ACC112 (cell line): ENCODE data around the gene CD300LB.
"Not testable (repeated sequence)": the region's sequence is repeated elsewhere in the genome, so short reads cannot be mapped to it uniquely, and the experiment has no call there.

ENCODE experiments used
- H2AFZ ChIP-seq: fragments of 200-600 bp; sonication (generic); one replicate; pipeline ENCODE4 v1.6.0; 2017; ENCODE audit warnings: antibody characterized with exemption, low read length; ENCODE audit not compliant: unreplicated experiment
- H3K27ac ChIP-seq: fragments of 200-600 bp; sonication (generic); 2 replicates; pipeline ENCODE4 v1.5.1; 2014; ENCODE audit warnings: low read depth, mild to moderate bottlenecking, antibody characterized with exemption, low read length, moderate library complexity
- H3K27me3 ChIP-seq: fragments of 200-600 bp; sonication (generic); 2 replicates; pipeline ENCODE4 v1.6.1; 2014; ENCODE audit warnings: mild to moderate bottlenecking, antibody characterized with exemption, low read length, moderate library complexity, mixed read lengths; ENCODE audit not compliant: insufficient read depth
- H3K36me3 ChIP-seq: fragments of 200-600 bp; sonication (generic); 2 replicates; pipeline ENCODE4 v1.6.1; 2016; ENCODE audit warnings: mild to moderate bottlenecking, antibody characterized with exemption, low read length, moderate library complexity, mixed read lengths; ENCODE audit not compliant: insufficient read depth
- H3K4me1 ChIP-seq: fragments of 200-600 bp; sonication (generic); one replicate; pipeline ENCODE4 v1.6.1; 2016; ENCODE audit warnings: low read length, mixed read lengths; ENCODE audit not compliant: insufficient read depth, unreplicated experiment, control insufficient read depth
- H3K4me3 ChIP-seq: fragments of 200-600 bp; sonication (generic); 2 replicates; pipeline ENCODE4 v1.5.1; 2014; ENCODE audit warnings: mild to moderate bottlenecking, low read depth, low read length
- H3K79me2 ChIP-seq: fragments of 200-600 bp; sonication (generic); one replicate; pipeline ENCODE4 v1.6.0; 2016; ENCODE audit warnings: low read length; ENCODE audit not compliant: control insufficient read depth, unreplicated experiment, insufficient read depth

The CD300LB gene

DNA sequence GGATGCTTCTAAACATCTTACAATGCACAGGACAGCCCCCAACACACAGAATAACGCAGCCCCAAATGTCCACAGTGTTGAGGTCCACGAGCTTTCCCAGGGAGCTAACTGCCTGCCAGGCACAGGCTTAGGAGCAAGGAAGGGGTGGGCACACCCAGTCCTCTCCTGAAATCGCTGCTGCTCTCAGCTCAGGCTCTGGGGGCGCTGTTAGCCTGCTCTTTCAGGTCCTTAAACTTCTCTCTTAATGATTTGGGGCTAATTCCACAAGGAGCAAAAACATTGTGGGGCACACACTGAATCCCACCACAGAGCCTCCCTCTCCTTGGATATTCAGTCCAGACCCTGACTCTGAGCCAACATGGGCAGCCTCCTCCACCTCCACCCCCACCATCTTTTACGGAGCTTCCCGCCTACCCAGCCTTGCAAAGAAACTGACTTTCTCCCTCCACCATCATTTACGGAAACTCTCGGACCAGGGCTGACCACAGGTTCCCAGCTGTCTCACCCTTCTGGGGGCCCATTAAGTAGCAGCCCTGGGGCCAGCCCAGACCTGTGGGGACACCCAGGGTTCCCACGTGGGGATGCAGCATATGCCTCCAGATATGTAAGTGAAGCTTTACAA lies 35.0 kb upstream of the CD300LB start:
- Histone ChIP-seq H3K4me1 (peaks cover 14% of the 10 kb centered on the region), H3K27me3 (peaks cover 7% of the 10 kb centered on the region), H3K79me2 (no peaks in the 10 kb centered on the region), H3K27ac (no peak overlapping the region), H3K4me3 (no peak overlapping the region), H3K36me3 (no peaks in the 10 kb centered on the region), H2AFZ (no peak overlapping the region)

GRCh38 chr17:74565126-74565525 lies 33.9 kb upstream of the CD300LB start:
- Histone ChIP-seq H2AFZ (no peak overlapping the region), H3K27ac (no peak overlapping the region), H3K36me3 (no peaks in the 10 kb centered on the region), H3K4me3 (no peak overlapping the region), H3K79me2 (no peaks in the 10 kb centered on the region), H3K27me3 (peaks cover 8% of the 10 kb centered on the region), H3K4me1 (peaks cover 11% of the 10 kb centered on the region)

DNA sequence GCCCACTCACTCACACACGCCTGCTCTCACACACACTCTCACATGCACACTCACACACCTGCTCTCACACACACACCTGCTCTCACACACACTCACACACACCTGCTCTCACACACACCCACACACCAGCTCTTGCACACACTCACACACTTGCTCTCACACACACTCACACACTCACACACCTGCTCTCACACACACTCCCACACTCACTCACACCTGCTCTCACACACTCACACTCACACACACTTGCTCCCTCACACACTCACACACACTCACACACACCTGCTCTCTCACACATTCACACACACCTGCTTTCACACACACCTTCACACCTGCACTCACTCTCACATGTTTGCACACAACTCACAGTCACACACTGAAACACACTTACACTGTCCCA lies 32.1 kb upstream of the CD300LB start:
- Histone ChIP-seq H3K27me3 (peaks cover 13% of the 10 kb centered on the region), H3K79me2 (no peaks in the 10 kb centered on the region), H3K4me3 (no peak overlapping the region), H3K36me3 (no peaks in the 10 kb centered on the region), H2AFZ (no peak overlapping the region), H3K4me1 (no peaks in the 10 kb centered on the region), H3K27ac (no peak overlapping the region)

- no peak overlapping the region for H3K27ac ChIP-seq
- H2AFZ ChIP-seq: no peak overlapping the region
- H3K4me1 ChIP-seq: no peaks in the 10 kb centered on the region
- no peaks in the 10 kb centered on the region for H3K36me3 ChIP-seq
- H3K4me3 ChIP-seq: no peak overlapping the region
- no peaks in the 10 kb centered on the region for H3K79me2 ChIP-seq
- peaks cover 24% of the 10 kb centered on the region for H3K27me3 ChIP-seq
Observed at GRCh38 chr17:74561586-74561985, 30.3 kb upstream of the CD300LB start.

- Histone ChIP-seq H3K27ac (no peak overlapping the region), H3K36me3 (no peaks in the 10 kb centered on the region), H3K27me3 (peaks cover 29% of the 10 kb centered on the region), H2AFZ (no peak overlapping the region), H3K4me1 (no peaks in the 10 kb centered on the region), H3K79me2 (no peaks in the 10 kb centered on the region), H3K4me3 (no peak overlapping the region)
Observed at GRCh38 chr17:74558882-74559519, 27.7 kb upstream of the CD300LB start.

DNA sequence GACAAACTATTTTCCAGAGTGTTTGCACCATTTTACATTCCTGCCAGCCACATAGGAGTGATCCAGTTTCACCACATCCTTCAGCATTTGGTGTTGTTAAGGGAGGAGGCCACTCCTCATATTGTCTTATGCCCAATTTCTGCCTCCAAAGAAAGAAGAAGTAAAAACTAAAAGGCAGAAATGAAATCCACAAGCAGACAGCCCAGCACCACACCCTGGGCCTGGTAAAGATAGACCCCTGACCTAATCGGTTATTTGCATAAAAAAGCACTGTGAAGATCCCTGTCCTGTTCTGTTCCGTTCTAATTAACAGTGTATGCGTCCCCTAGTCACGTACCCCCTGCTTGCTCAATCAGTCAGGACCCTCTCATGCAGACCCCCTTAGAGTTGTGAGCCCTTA lies 27.1 kb upstream of the CD300LB start:
- H3K4me3 ChIP-seq: not testable (repeated sequence)

DNA sequence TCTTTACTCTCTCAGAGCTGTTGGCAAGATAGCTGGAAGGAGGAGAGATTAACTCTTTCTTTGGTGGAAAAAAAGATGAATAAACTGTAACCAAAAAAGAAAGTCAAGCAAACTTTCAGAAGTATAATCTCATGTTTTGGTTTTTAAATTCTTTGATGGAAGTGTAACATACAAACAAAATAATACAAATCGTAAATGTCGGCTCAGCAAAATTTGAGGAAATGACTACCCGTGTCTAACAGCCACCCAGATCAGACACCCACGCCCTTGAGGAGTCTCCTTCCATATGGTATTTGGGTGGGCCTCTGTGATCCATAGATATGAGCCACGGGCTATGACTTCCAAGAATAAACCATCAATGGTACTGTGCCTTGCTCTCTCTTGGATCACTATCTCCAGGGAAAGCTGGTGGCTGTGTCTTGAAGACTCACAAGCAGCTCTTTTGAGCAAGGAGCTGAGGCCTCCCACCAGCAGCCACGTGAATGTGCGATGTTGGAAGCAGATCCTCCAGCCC lies 24.2 kb upstream of the CD300LB start:
- Histone ChIP-seq H3K27me3 (peaks cover 24% of the 10 kb centered on the region; the same call in 1 of the 2 replicates), H3K4me3 (no peak overlapping the region), H2AFZ (no peak overlapping the region), H3K27ac (no peak overlapping the region), H3K36me3 (no peaks in the 10 kb centered on the region), H3K79me2 (no peaks in the 10 kb centered on the region), H3K4me1 (no peaks in the 10 kb centered on the region)

More for the DNA sequence above, 27.1 kb upstream of the CD300LB start:
- H3K27ac ChIP-seq, H2AFZ ChIP-seq, H3K36me3 ChIP-seq, H3K79me2 ChIP-seq, H3K4me1 ChIP-seq: not testable (repeated sequence)
- H3K27me3 ChIP-seq: peaks cover 32% of the 10 kb centered on the region

DNA sequence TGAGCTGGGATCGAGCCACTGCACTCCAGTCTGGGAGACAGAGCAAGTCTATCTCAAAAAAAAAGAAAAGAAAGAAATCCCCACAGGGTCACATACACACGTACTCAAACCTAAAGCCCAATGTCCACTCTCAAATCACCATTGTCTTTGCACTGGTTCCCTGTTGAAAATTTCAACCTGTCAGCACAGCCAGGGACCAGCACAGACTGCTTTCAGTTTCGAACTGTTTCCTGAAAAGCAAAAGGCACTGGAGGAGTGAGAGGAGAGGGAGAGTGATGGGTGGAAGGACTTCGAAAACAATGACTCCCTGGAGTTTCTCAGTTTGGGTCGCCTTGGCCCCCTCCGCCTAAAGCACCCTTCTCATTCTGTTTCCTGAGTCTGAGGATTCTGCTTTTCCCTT lies 23.6 kb upstream of the CD300LB start:
- peaks cover 24% of the 10 kb centered on the region; the same call in 1 of the 2 replicates for H3K27me3 ChIP-seq
- H3K27ac ChIP-seq: no peak overlapping the region
- H3K4me3 ChIP-seq: no peak overlapping the region
- H3K36me3 ChIP-seq: no peaks in the 10 kb centered on the region
- H3K79me2 ChIP-seq: no peaks in the 10 kb centered on the region
- H2AFZ ChIP-seq: no peak overlapping the region
- no peaks in the 10 kb centered on the region for H3K4me1 ChIP-seq

GRCh38 chr17:74552037-74552436 lies 20.8 kb upstream of the CD300LB start:
- H3K4me1 ChIP-seq: no peaks in the 10 kb centered on the region
- H3K4me3 ChIP-seq: no peak overlapping the region
- no peaks in the 10 kb centered on the region for H3K79me2 ChIP-seq
- no peak overlapping the region for H2AFZ ChIP-seq
- H3K27me3 ChIP-seq: peaks cover 8% of the 10 kb centered on the region; the same call in 1 of the 2 replicates
- no peak overlapping the region for H3K27ac ChIP-seq
- no peaks in the 10 kb centered on the region for H3K36me3 ChIP-seq

- no peak overlapping the region for H2AFZ ChIP-seq
- H3K27me3 ChIP-seq: peaks cover 8% of the 10 kb centered on the region; the same call in 1 of the 2 replicates
- H3K27ac ChIP-seq: no peak overlapping the region
- no peak overlapping the region for H3K4me3 ChIP-seq
- no peaks in the 10 kb centered on the region for H3K79me2 ChIP-seq
- no peaks in the 10 kb centered on the region for H3K4me1 ChIP-seq
- H3K36me3 ChIP-seq: no peaks in the 10 kb centered on the region
Observed at GRCh38 chr17:74550602-74551001, 19.3 kb upstream of the CD300LB start.

DNA sequence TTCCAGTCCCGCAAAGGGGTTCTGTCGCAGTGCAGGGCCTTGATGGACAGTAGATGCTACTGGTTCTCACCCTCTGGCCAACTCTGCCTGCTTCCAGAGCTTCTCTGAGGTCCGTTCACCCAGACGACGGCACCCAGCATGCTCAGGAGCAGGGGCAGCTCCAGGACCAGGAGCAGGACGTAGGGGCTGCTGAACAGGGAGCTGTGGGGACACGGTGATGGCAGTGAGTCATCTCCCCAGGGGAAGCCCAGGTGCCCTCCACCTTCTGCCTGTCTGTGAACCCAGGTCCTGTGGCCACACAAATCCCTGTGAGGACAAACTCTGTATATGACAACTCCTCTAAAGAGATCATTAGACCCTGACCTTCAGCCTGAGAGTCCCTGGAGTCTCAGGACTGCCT lies 18.1 kb upstream of the CD300LB start:
- Histone ChIP-seq H3K27me3 (0 out of 2 replicates have a peak, but pooled peaks cover 3% of the 10 kb centered on the region), H3K79me2 (no peaks in the 10 kb centered on the region), H3K27ac (no peak overlapping the region), H3K4me1 (no peaks in the 10 kb centered on the region), H3K36me3 (no peaks in the 10 kb centered on the region), H2AFZ (no peak overlapping the region), H3K4me3 (no peak overlapping the region)
